COLO668 (cell line): ENCODE results near the gene ACADL.
"Not testable (repeated sequence)": the region's sequence is repeated elsewhere in the genome, so short reads cannot be mapped to it uniquely, and the experiment has no call there.

Experiments used
- DNase-seq: peaks from one replicate; lab custom pipeline; 2025; ENCODE audit not compliant: unreplicated experiment; lab: John Stamatoyannopoulos, UW

Gene ACADL

GRCh38 chr2:210203558-210203957 is 21.7 kb downstream of the ACADL start:
- no peak for DNase-seq

- no peak for DNase-seq
Observed at GRCh38 chr2:210203147-210203546, 22.1 kb downstream of the ACADL start.

GRCh38 chr2:210199854-210200253 is 25.4 kb downstream of the ACADL start:
- DNase-seq = no peak

- DNase-seq = no peak
Observed at GRCh38 chr2:210199186-210199765, 26.0 kb downstream of the ACADL start.

- DNase-seq = no peak
Observed at GRCh38 chr2:210198326-210198725, 26.9 kb downstream of the ACADL start.

GRCh38 chr2:210197720-210198119 is 27.5 kb downstream of the ACADL start:
- no peak for DNase-seq

GRCh38 chr2:210195101-210195852 is 30.0 kb downstream of the ACADL start:
- DNase-seq = no peak

- no peak for DNase-seq
Observed at GRCh38 chr2:210190345-210190744, 34.9 kb downstream of the ACADL start.

GRCh38 chr2:210189452-210190138 is 35.7 kb downstream of the ACADL start:
- DNase-seq = no peak

GRCh38 chr2:210188755-210189154 is 36.5 kb downstream of the ACADL start:
- DNase-seq = no peak

- no peak for DNase-seq
Observed at GRCh38 chr2:210188190-210188589, 37.1 kb downstream of the ACADL start.

GRCh38 chr2:210183936-210184335 is 41.3 kb downstream of the ACADL start:
- not testable (repeated sequence) for DNase-seq

- DNase-seq = peak; percentile 65
Observed at GRCh38 chr2:210181606-210182088, 43.6 kb downstream of the ACADL start.

- not testable (repeated sequence) for DNase-seq
Observed at GRCh38 chr2:210181033-210181605, 44.1 kb downstream of the ACADL start.

GRCh38 chr2:210180477-210180876 is 44.8 kb downstream of the ACADL start:
- DNase-seq = no peak

- DNase-seq = no peak
Observed at GRCh38 chr2:210179351-210179990, 45.8 kb downstream of the ACADL start.

GRCh38 chr2:210177769-210178168 is 47.5 kb downstream of the ACADL start:
- no peak for DNase-seq

- not testable (repeated sequence) for DNase-seq
Observed at GRCh38 chr2:210177115-210177514, 48.1 kb downstream of the ACADL start.

- DNase-seq = no peak
Observed at GRCh38 chr2:210174086-210174485, 51.2 kb downstream of the ACADL start.

GRCh38 chr2:210172219-210172575 is 53.0 kb downstream of the ACADL start:
- no peak for DNase-seq
